ENCODE results near the gene SPATA17. TPM values are rescaled to one million over a fixed set of nuclear protein-coding genes. Genes with fewer than 3 reads are reported as not detected.

SPATA17 gene
- total and polyA plus RNA-seq, 10 of the 15 experiments (the other 5 are each of a cell fraction or from before 2014, with no cell fraction given) = 0.08 to 0.27 (median 0.11) TPM; not detected in 6

DNA sequence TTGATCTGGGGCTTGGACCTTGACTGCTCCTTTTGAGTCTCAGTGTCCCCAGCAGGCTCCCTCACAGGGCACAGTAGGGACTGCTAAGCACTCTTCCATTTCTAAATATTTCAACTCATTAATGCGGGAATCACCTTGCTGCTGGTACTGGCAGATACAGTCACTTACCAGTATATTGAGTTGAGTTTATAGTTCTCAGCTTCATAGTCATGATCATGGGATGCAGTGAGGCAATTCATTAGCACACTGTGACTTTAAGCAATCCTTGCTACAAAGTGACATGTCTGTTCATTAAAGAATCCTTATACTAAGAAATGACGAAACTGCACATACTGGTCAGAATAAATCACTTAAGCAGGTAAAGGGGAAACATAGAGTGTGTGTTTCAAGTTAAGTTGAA, 240.8 kb downstream of the SPATA17 start:
- WGBS (ENCODE audit: insufficient coverage, insufficient replicate concordance, low lambda C conversion rate, missing lambda C conversion rate) = 29% methylated on average over 2 of the region's 2 CpGs
- intact Hi-C loops (cut with micrococcal nuclease; ENCODE audit: unreplicated experiment) (no loop called here), in situ Hi-C loops (cut with MboI) (no loop called here)
- no TSS peak for BruUV-seq (replicated peaks)
- Histone ChIP-seq H3K9me3 (replicated peaks; ENCODE audit: control insufficient read depth, insufficient read depth, low read length) (no peaks in the 10 kb centered on the region), H3K4me2 (ENCODE audit: control insufficient read depth, insufficient read depth) (no peak overlapping the region), H2AFZ (ENCODE audit: control insufficient read depth, low read depth, low read length) (no peak overlapping the region), H3K27me3 (replicated peaks in 1 of 2; ENCODE audit: control insufficient read depth in 2 of 2, insufficient read depth in 2 of 2, low read length in 1 of 2) (no peaks in the 10 kb centered on the region), H3K27ac (ENCODE audit: control insufficient read depth, insufficient read depth) (no peak overlapping the region), H3K4me3 (no peak overlapping the region), H3K4me1 (ENCODE audit: control insufficient read depth, insufficient read depth, low read length) (no peaks in the 10 kb centered on the region), H4K20me1 (ENCODE audit: control insufficient read depth, insufficient read depth) (no peaks in the 10 kb centered on the region), H3K36me3 (ENCODE audit: control insufficient read depth in 2 of 2, insufficient read depth in 2 of 2, low read length in 1 of 2) (no peaks in the 10 kb centered on the region), H3K79me2 (ENCODE audit: control insufficient read depth, insufficient read depth, low read length) (no peaks in the 10 kb centered on the region), H3K9ac (ENCODE audit: control insufficient read depth, insufficient read depth, low read length) (no peak overlapping the region)
- RAD21 ChIA-PET (ENCODE audit: unreplicated experiment) = no interaction called here
- no peak for FAIRE-seq
- DNase-seq (ENCODE audit: low read depth, low spot score) = no peak
- no peak for ATAC-seq
- SMC1A ChIA-PET (ENCODE audit: uncharacterized antibody, unreplicated experiment) = no interaction called here
- POLR2A ChIA-PET = no interaction called here
- CTCF ChIA-PET = no interaction called here
- no peak for TF ChIP-seq BCL11A (IDR thresholded peaks at IDR 0.05; ENCODE audit: low read depth, low read length)
- no peak for TF ChIP-seq SPI1 (IDR thresholded peaks at IDR 0.05; ENCODE audit: borderline replicate concordance, insufficient read depth, low read depth, low read length)
- TF ChIP-seq ZNF207 (IDR thresholded peaks at IDR 0.05; ENCODE audit: borderline replicate concordance) = no peak
- TF ChIP-seq, protein P1, sequence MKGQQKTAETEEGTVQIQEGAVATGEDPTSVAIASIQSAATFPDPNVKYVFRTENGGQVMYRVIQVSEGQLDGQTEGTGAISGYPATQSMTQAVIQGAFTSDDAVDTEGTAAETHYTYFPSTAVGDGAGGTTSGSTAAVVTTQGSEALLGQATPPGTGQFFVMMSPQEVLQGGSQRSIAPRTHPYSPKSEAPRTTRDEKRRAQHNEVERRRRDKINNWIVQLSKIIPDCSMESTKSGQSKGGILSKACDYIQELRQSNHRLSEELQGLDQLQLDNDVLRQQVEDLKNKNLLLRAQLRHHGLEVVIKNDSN (IDR thresholded peaks at IDR 0.05; ENCODE audit: borderline replicate concordance, extremely low read length, insufficient read depth, low read depth, low read length) = no peak
- TF ChIP-seq IKZF1 (conservative IDR thresholded peaks at IDR 0.05) = no peak
- TF ChIP-seq HDAC6 (IDR thresholded peaks at IDR 0.05; ENCODE audit: unreplicated experiment) = no peak
- TF ChIP-seq RAD21 (IDR thresholded peaks at IDR 0.05; ENCODE audit: insufficient read depth, low read depth, low read length) = no peak
- no peak for TF ChIP-seq WRNIP1 (IDR thresholded peaks at IDR 0.05; ENCODE audit: borderline replicate concordance, low read depth, low read length)
- TF ChIP-seq NFYB (IDR thresholded peaks at IDR 0.05; ENCODE audit: insufficient read depth, low read depth, low read length) = no peak
- TF ChIP-seq MXI1 (IDR thresholded peaks at IDR 0.05; ENCODE audit: low read depth, low read length) = no peak
- TF ChIP-seq, protein P2, sequence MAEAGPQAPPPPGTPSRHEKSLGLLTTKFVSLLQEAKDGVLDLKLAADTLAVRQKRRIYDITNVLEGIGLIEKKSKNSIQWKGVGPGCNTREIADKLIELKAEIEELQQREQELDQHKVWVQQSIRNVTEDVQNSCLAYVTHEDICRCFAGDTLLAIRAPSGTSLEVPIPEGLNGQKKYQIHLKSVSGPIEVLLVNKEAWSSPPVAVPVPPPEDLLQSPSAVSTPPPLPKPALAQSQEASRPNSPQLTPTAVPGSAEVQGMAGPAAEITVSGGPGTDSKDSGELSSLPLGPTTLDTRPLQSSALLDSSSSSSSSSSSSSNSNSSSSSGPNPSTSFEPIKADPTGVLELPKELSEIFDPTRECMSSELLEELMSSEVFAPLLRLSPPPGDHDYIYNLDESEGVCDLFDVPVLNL (IDR thresholded peaks at IDR 0.05; ENCODE audit: low read depth, low read length) = no peak
- no peak for TF ChIP-seq ZNF217 (IDR thresholded peaks at IDR 0.05)
- TF ChIP-seq, protein P3, sequence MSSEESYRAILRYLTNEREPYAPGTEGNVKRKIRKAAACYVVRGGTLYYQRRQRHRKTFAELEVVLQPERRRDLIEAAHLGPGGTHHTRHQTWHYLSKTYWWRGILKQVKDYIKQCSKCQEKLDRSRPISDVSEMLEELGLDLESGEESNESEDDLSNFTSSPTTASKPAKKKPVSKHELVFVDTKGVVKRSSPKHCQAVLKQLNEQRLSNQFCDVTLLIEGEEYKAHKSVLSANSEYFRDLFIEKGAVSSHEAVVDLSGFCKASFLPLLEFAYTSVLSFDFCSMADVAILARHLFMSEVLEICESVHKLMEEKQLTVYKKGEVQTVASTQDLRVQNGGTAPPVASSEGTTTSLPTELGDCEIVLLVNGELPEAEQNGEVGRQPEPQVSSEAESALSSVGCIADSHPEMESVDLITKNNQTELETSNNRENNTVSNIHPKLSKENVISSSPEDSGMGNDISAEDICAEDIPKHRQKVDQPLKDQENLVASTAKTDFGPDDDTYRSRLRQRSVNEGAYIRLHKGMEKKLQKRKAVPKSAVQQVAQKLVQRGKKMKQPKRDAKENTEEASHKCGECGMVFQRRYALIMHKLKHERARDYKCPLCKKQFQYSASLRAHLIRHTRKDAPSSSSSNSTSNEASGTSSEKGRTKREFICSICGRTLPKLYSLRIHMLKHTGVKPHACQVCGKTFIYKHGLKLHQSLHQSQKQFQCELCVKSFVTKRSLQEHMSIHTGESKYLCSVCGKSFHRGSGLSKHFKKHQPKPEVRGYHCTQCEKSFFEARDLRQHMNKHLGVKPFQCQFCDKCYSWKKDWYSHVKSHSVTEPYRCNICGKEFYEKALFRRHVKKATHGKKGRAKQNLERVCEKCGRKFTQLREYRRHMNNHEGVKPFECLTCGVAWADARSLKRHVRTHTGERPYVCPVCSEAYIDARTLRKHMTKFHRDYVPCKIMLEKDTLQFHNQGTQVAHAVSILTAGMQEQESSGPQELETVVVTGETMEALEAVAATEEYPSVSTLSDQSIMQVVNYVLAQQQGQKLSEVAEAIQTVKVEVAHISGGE (CRISPR knock-in tag; IDR thresholded peaks at IDR 0.05) = no peak
- TF ChIP-seq, protein P4, sequence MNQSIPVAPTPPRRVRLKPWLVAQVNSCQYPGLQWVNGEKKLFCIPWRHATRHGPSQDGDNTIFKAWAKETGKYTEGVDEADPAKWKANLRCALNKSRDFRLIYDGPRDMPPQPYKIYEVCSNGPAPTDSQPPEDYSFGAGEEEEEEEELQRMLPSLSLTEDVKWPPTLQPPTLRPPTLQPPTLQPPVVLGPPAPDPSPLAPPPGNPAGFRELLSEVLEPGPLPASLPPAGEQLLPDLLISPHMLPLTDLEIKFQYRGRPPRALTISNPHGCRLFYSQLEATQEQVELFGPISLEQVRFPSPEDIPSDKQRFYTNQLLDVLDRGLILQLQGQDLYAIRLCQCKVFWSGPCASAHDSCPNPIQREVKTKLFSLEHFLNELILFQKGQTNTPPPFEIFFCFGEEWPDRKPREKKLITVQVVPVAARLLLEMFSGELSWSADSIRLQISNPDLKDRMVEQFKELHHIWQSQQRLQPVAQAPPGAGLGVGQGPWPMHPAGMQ (IDR thresholded peaks at IDR 0.05; ENCODE audit: borderline replicate concordance) = no peak
- no peak for TF ChIP-seq IRF4 (IDR thresholded peaks at IDR 0.05; ENCODE audit: low read depth, low read length)
- no peak for TF ChIP-seq HDAC2 (IDR thresholded peaks at IDR 0.05)
- no peak for TF ChIP-seq MEF2B (IDR thresholded peaks at IDR 0.05; ENCODE audit: partially characterized antibody, poor library complexity, severe bottlenecking)
- TF ChIP-seq RB1 (IDR thresholded peaks at IDR 0.05; ENCODE audit: borderline replicate concordance) = no peak

All from GM12878 (cell line).